Esophagus muscularis mucosa (tissue), 4 donors: Measurements from ENCODE around the gene HOXA2. TPM values are rescaled to one million over a fixed set of nuclear protein-coding genes. Genes with fewer than 3 reads are reported as not detected.

Experiments
- DNase-seq: peaks from one replicate; pipeline ENCODE4 v3.0.0-alpha.2; 2017; ENCODE audit errors: extremely low spot score
- H3K27ac ChIP-seq, 4 donors: fragments of 200-600 bp; sonication (generic); replicated peaks in 1 of 4; 1 replicate in 3 of 4; 2 replicates in 1 of 4; pipeline ENCODE4 v1.5.1; 2016 to 2019; ENCODE audit warnings: mild to moderate bottlenecking in 1 of 4
- H3K27me3 ChIP-seq, 4 donors: fragments of 200-600 bp; sonication (generic); one replicate each; pipeline versions ENCODE4 v1.5.1 to v1.6.0; 2016 to 2019
- H3K36me3 ChIP-seq, 4 donors: fragments of 200-600 bp; sonication (generic); one replicate each; pipeline ENCODE4 v1.5.1; 2016 to 2019
- H3K4me1 ChIP-seq, 4 donors: fragments of 200-600 bp; sonication (generic); one replicate each; pipeline ENCODE4 v1.5.1; 2016 to 2019
- H3K4me3 ChIP-seq, 4 donors: fragments of 200-600 bp; sonication (generic); 1 replicate in 2 of 4; 2 replicates in 2 of 4; pipeline ENCODE4 v1.5.1; 2016 to 2019; ENCODE audit warnings: mild to moderate bottlenecking in 4 of 4, moderate library complexity in 1 of 4
- H3K9me3 ChIP-seq, 4 donors: fragments of 200-600 bp; sonication (generic); 1 replicate in 3 of 4; 2 replicates in 1 of 4; pipeline ENCODE4 v1.5.1; 2016 to 2019
- EP300 ChIP-seq: sonication (generic); formaldehyde crosslinking; IDR thresholded peaks from one replicate; pipeline ENCODE4 v1.6.1; 2017; ENCODE audit warnings: antibody characterized with exemption
- POLR2A ChIP-seq: fragments of 450-650 bp; IDR thresholded peaks from one replicate; pipeline ENCODE4 v1.6.1; 2017; ENCODE audit warnings: antibody characterized with exemption, moderate library complexity, mild to moderate bottlenecking, low read depth
- POLR2AphosphoS5 ChIP-seq, 2 donors: sonication (generic); formaldehyde crosslinking; IDR thresholded peaks; one replicate each; pipeline ENCODE4 v1.6.1; 2017; ENCODE audit warnings: antibody characterized with exemption in 2 of 2
- WGBS: methylation state at CpG from one replicate; pipeline ENCODE4 v1.1.5; 2018; 5-methylcytosine and 5-hydroxymethylcytosine counted together
- intact Hi-C: fragments of 100-400 bp; cut with DNase I; formaldehyde crosslinking; loops from one replicate; pipeline ENCODE4 v1.15.1; 2023
- total RNA-seq, 4 donors: library from RNA; depleted of rRNA; stranded (reverse); fragments of >200 nt; gene quantifications; one replicate each; pipeline versions ENCODE4 v1.1.0 to v1.2.1, GENCODE V29; 2016
- TF ChIP-seq, protein P1 (sequence below), 3 experiments: fragments of 200-600 bp in 2 of 3; fragments of 450-650 bp in 1 of 3; sonication (generic) in 2 of 3; IDR thresholded peaks; one replicate each; pipeline ENCODE4 v1.5.1; 2017 to 2019; ENCODE audit warnings: antibody characterized with exemption in 3 of 3, mild to moderate bottlenecking in 2 of 3, moderate library complexity in 1 of 3

HOXA2 gene
- total RNA-seq, 4 donors from 2014 or later: 3.3 to 5.4 (median 4.4) TPM

DNA sequence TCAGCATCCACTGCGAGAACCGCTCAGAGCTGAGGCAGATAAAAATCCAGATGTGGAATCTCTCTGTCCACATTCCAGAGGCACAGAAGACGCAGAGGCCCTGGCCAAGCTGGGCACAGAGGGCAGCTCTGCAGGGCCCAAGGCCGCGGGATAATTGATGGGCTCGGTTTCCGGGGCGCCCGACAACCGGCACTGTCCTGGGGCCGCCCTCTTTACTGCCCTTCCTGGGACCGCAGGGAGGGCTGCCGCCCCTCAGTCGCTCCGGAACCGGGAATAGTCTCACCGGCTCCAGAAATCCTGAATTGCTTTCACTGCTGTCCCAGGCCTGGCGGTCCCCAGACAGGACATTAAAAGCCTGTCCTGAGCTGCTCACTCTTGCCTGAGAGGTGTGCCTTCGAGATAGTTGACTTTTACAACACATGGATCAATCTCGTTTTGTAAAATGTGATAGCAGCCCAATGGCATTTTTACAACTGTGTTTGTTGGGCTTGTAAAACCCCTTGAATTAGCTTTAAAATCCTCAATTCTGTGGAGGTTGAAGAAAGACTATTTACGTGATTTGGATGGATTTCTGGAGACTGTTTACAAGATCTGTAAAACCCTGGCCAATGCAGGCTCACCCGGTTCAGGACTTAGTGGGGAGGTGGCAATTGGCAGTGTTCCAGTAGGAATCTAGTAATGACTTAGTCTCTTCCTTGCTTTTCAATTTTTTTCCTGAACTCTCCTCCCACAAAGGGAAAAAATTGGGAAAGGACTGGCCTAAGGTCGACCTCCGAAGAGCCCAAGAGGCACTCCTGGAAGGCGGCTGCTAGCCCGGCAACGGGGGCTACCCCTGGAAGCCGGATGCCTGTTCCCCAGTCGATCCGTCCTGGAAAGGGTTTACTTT, 46.5 kb upstream of the HOXA2 start:
- no peak for DNase-seq
- H3K4me3 ChIP-seq: no peak overlapping the region
- peak overlapping the region in 2 of 4 donors; percentile 7 to 26 for H3K27ac ChIP-seq
- H3K4me1 ChIP-seq: peaks cover 35 to 52% (median 49%) of the 10 kb centered on the region in 4 donors
- 68% methylated on average over 23 of the region's 30 CpGs for WGBS
- H3K27me3 ChIP-seq: peaks cover 24 to 89% (median 39%) of the 10 kb centered on the region in 4 donors
- TF ChIP-seq POLR2AphosphoS5 (IDR thresholded peaks at IDR 0.05): no peak
- no peak for TF ChIP-seq POLR2A
- TF ChIP-seq, protein P1, sequence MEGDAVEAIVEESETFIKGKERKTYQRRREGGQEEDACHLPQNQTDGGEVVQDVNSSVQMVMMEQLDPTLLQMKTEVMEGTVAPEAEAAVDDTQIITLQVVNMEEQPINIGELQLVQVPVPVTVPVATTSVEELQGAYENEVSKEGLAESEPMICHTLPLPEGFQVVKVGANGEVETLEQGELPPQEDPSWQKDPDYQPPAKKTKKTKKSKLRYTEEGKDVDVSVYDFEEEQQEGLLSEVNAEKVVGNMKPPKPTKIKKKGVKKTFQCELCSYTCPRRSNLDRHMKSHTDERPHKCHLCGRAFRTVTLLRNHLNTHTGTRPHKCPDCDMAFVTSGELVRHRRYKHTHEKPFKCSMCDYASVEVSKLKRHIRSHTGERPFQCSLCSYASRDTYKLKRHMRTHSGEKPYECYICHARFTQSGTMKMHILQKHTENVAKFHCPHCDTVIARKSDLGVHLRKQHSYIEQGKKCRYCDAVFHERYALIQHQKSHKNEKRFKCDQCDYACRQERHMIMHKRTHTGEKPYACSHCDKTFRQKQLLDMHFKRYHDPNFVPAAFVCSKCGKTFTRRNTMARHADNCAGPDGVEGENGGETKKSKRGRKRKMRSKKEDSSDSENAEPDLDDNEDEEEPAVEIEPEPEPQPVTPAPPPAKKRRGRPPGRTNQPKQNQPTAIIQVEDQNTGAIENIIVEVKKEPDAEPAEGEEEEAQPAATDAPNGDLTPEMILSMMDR (IDR thresholded peaks at IDR 0.05): no peak
- TF ChIP-seq EP300: no peak
- H3K36me3 ChIP-seq: no peaks in the 10 kb centered on the region
- intact Hi-C loops: loop anchor here (10.0 kb wide), 2 partner anchors 124 to 944 kb away; partner anchors contain the start of genes CBX3 and HNRNPA2B1
- H3K9me3 ChIP-seq: no peaks in the 10 kb centered on the region

DNA sequence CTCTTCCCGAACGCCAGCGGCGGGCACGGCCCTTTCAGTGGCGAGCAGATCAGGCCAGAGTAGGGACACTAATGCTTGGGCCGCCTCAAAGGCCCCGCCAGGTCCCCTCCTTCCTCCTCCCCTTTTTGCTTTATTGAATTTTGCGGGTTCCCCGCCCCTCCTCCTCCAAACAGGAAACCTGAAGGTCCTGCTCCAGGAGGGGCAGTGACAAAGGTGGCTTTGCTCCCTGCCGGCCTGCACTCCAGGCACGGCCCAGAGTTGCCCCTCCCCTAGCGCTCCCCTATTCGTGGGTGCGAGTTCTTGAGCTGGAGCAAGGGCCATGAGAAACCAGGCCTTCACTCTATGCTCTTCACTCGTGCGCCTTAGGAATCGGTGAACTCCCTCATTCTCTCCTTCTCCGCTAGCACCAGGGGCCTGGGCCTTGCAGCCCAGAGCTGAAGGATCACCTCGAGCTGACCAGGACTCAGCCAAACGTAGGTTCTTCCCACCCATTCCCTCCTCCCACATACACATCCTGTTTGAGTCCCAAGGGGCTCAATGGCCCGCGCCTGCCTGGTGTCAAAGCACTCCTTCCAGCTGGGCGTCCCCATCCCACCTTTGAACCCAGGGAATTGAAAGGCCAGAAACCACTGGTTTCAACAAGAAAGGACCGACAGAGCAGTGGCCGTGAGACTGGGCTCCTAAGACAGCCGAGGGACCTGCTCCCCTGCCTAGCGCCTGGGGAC, 45.7 kb upstream of the HOXA2 start:
- no peak for DNase-seq
- Histone ChIP-seq H3K4me3 (peak overlapping the region; percentile 37 to 53 (median 42)), H3K27me3 (peaks cover 17 to 82% (median 31%) of the 10 kb centered on the region in 4 donors), H3K4me1 (peaks cover 37 to 59% (median 52%) of the 10 kb centered on the region in 4 donors), H3K36me3 (no peaks in the 10 kb centered on the region), H3K27ac (peak overlapping the region in 2 of 4 donors; percentile 30 to 43), H3K9me3 (no peaks in the 10 kb centered on the region)
- TF ChIP-seq, protein P1 (IDR thresholded peaks at IDR 0.05): no peak
- TF ChIP-seq POLR2AphosphoS5 (IDR thresholded peaks at IDR 0.05): no peak
- TF ChIP-seq EP300: no peak
- no peak for TF ChIP-seq POLR2A
- WGBS: 72% methylated on average over 22 of the region's 28 CpGs
- intact Hi-C loops: loop anchor here (10.0 kb wide), 2 partner anchors 123 to 943 kb away; partner anchors contain the start of genes CBX3 and HNRNPA2B1

DNA sequence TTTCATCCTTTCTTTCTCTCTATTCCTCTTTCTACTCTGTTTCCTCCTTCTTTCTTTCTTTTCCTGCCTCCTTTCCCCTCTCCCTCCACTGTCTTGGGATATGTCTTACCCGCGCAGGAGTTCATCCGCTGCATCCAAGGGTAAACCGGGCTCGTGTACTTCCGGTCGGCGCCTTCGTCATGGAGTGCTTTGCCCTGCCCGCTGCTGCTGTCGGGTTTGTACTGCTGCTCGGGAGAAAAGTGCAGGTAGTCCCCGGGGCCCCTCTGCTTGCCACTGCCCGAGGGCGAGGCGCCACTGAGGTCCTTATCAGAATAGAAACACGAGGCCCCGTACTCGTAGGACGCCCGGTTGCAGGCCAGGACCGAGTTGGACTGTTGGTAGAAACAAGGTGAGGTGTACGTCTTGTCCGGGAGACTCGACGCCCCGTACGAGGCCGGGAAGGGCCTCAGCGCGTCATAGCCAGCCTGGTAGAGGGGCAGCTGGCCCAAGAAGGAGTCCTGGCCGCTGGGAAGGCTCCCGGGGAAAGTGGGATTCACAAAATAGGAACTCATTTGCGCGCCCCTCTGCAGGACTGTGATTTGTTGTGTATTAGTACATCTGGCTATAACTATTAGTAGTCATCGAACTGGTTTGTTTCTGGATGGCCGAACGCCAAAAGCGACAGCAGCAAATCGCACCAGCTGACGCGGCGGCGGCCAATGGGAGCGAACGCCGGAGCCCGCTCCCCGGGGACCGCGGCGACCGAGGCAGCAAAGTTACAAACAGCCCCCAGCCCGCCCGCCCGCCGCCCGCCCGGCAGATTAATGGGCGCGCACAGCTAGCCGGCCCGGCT, 44.9 kb upstream of the HOXA2 start, which contains the start of gene HOXA6:
Gene HOXA6, minus strand, starts transcription at position 576 of the 832 bp plus-strand sequence. Its CDS starts 25 bp downstream, at position 551.
- DNase-seq: no peak
- WGBS: 48% methylated on average over 43 of the region's 63 CpGs
- intact Hi-C loops: loop anchor here (10.0 kb wide), 2 partner anchors 123 to 943 kb away; partner anchors contain the start of genes CBX3 and HNRNPA2B1
- Histone ChIP-seq H3K4me3 (peak within 1 kb of the TSS; percentile 37 to 53 (median 42)), H3K9me3 (no peaks in the 10 kb centered on the region), H3K27me3 (peaks cover 11 to 74% (median 24%) of the 10 kb centered on the region in 4 donors), H3K27ac (peak within 1 kb of the TSS in 2 of 4 donors; percentile 30 to 43), H3K36me3 (no peaks in the 10 kb centered on the region), H3K4me1 (peaks cover 40 to 53% (median 47%) of the 10 kb centered on the region in 4 donors)
- TF ChIP-seq POLR2AphosphoS5 (IDR thresholded peaks at IDR 0.05): no peak
- TF ChIP-seq EP300: no peak
- TF ChIP-seq, protein P1 (IDR thresholded peaks at IDR 0.05): no peak
- no peak for TF ChIP-seq POLR2A
